GM12873 (cell line): Measurements from ENCODE around the gene HDAC4.

Source experiments
- TF ChIP-seq, protein P1 (sequence below): IDR thresholded peaks from 2 replicates; pipeline ENCODE4 v1.5.1; 2012; ENCODE audit warnings: low read depth, mild to moderate bottlenecking, moderate library complexity, low read length, control low read depth; ENCODE audit not compliant: insufficient read depth; ENCODE audit errors: missing control alignments

HDAC4 gene

DNA sequence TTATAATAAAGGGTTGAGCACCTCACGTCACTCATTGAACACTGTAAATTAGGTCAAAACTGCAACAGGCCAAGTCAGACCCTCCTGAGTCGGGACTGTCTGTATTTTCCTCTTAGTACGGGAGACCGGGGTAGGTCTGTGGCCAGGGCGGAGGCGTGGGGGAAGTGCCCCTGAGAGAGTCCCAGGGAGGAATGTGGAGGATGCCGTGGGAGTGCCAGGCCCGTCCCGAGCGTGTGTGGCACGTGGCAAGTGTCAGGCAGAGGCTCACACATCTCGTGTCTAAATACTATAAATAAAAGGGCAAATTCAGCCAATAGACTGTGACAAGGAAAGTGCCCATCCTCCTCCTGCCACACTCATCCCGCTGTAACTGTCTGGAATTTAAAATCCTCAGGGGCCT lies 6.3 kb upstream of the HDAC4 start:
- TF ChIP-seq, protein P1, sequence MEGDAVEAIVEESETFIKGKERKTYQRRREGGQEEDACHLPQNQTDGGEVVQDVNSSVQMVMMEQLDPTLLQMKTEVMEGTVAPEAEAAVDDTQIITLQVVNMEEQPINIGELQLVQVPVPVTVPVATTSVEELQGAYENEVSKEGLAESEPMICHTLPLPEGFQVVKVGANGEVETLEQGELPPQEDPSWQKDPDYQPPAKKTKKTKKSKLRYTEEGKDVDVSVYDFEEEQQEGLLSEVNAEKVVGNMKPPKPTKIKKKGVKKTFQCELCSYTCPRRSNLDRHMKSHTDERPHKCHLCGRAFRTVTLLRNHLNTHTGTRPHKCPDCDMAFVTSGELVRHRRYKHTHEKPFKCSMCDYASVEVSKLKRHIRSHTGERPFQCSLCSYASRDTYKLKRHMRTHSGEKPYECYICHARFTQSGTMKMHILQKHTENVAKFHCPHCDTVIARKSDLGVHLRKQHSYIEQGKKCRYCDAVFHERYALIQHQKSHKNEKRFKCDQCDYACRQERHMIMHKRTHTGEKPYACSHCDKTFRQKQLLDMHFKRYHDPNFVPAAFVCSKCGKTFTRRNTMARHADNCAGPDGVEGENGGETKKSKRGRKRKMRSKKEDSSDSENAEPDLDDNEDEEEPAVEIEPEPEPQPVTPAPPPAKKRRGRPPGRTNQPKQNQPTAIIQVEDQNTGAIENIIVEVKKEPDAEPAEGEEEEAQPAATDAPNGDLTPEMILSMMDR: no peak

DNA sequence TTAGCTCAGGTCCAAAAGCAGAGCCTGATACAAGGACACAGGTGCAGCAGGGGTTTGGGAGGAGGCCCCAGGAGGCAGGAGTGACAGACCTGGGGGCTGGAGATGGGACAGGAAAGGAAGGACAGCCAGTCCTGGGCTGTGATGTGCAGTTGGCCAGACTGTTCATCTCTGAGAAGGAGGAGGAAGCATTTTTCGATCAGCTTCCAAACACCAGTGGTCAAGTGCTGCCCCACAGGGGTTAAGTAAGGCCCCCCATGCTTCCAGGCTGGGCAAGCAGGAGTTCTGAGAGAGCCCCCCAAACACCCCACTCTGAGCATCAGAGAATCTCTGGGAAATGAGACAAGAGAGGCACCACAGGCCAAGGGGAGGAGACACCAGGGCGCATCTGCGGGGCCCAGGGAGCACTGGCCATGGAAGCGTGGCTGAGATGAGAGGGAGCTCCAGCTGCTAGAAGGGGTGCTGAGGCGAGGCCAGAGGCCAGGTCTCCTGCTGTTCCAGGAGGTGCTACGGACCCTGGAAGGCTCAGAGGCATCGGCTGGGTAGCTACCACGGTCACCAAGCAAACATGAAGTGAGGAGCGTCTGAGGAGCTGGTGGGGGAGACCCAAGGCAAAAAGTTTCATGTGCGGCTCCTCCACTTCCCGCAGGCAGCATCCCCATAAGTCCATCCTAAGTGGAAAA lies 5.6 kb upstream of the HDAC4 start:
- TF ChIP-seq, protein P1: no peak

DNA sequence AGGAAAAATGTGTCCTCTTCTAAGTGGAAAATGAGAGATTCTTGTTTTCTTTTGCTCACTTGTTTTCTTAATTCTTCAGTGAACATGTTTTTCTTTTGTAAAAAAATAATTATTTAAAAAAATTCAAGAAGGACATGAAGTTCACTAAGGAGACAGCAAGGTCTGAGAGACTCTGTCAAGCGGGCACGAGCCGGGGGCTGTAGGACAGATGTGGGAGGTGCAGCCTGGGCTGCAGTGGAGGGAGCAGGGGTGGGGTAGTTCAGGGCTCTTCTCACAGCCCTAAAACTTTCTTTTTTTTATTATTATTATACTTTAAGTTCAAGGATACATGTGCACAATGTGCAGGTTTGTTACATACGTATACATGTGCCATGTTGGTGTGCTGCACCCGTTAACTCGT lies 4.3 kb upstream of the HDAC4 start:
- TF ChIP-seq, protein P1: no peak

DNA sequence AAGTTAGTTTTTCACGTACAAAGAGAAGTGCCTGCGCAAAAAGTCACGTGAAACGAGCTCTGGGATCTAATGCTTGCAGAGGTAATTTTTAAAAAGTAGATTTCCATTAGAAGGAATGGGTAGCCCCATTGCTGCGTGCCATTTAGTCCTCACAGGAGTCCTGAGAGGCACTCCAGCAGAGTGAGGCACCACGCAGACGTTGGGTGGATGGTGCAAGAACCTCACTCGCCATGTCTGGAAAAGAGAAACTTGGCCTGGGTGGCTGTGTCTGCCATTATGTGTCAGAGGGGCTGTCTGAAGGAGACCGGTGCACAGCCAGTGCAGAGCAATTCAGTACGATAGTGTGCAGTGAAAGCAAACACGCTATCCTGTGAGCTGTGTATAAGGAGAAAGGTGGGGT lies 1.8 kb upstream of the HDAC4 start:
- TF ChIP-seq, protein P1: no peak

DNA sequence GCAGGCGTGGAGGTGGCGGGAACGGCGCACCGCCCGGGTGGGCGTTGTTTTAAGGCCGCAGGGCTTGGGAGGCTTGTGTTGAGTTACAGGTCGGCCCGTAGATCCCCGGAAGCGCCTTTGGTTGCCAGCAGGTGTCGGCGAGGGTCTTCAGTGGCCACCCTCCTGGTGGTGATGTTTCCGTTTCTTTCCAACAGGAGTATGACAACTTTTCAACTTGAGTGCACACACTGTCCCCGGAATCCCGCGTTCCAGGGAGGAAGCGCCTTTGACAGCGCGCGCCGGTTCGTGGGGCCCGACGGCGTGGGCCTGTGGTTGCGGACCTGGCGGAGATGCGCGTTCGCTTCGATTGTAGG lies 1.0 kb upstream of the HDAC4 start:
- TF ChIP-seq, protein P1: no peak

DNA sequence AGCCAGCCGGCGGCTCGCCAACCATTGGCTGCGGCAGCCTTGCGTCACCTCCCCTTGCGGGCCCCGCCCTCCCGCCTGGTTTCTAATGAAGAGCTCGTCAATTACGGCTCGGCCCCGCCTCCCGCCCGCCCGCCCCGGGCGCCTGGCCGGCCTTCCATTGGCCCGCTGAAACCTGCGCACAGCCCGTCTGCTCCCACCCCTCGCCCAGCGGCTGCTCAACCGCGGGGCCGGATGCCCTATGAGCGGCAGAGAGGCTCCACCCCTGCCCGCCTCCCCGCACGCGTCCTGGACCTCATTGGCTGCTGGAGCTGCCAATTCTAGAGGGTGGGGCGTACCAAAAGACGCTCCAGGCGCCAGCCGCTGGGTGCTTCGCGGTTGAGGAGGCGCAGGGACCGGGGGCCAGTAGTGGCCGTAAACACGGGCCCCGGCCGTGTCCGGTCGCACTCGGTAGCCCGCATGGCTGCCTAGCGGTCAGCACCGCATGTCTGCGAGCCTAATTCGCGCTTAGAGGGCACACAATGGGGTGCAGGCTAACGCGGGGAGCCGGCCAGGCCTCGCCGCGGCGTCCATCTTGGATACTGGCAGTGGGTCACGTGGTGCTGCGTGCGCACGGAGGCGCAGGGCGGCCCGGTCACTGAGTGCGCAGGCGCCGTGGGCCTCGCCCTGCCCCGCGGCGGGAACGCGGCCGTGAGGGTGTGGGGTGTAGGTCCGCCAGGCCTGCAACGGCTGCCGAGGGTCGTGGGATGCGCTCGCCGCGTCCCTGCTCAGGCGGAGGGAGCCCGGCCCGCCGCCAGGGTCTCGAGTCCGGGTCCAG lies 454 bp upstream of the HDAC4 start:
- TF ChIP-seq, protein P1: no peak

DNA sequence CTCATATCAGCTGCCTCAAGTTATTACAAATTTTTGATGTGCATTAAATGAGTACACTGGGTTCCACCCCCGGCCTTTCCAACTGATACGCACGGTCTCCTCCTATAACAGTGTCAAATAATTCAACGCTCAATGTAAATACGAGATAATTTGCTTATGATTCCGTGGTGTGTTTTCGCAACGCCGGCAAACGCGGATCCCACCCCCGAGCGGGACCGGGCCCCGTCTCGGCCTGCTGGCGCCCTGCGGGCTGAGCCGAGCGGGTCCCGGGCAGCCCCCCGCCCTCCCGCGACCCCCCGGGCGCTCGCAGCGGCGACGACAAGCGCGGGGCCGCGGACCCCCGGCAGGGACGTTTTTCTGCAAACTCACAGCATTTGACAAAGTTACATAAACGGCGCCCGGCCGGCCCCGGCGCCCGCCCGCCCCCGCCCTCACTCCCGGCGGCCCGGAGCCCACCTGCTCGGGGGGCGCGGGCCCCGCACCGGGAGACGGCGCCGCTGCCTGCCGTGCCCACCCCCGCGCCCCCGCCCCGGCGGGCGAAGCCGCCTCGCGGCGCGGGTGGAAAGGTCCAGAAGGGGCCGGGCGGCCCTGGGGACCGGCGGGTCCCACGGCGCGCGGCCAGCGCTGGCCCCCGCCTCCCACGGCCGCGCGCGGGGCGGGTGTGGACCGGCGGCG lies 762 bp downstream of the HDAC4 start:
- TF ChIP-seq, protein P1: no peak
